ENCODE results near the gene KISS1. TPM values are rescaled to one million over a fixed set of nuclear protein-coding genes. Genes with fewer than 3 reads are reported as not detected.

KISS1 gene
- total RNA-seq, 1 donor from 2014 or later: not detected

DNA sequence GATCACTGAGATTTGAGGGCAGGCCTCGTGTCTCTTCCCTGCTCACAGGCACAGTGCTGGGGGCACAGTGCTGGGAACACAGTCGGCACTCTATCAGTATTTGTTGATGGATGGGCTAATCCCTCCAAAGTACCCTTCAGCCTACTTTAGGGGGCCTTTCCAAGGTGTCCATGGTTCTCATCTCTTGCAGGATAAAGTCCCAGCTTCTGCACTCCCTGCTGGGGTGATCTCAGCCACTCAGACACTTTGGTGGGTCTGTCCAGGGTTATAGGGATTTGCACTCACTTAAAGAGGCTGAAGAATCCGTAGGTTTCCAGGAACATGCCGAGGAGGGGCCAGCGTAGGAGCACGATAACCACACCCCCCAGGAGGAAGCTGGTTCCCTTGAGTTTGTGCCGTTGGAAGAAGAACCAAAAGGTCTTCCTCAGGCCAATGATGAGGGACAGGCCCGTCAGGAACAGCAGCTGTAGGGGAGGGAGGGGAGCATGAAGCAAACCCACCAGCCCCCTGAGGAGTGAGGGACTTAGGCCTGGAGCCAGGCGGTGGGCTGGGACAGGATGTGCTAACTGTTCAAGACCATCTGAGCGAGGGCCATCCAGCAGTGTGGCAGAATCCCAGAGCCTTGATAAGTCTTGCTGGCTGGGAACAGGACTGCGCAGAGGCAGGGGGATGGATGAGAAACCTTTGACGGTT, 5.2 kb upstream of the KISS1 start:
- DNase-seq (ENCODE audit: low spot score in 2 of 2): no peak
- H3K36me3 ChIP-seq: no peaks in the 10 kb centered on the region
- intact Hi-C loops (cut with DNase I): no loop called here
- no peaks in the 10 kb centered on the region for H3K9me3 ChIP-seq
- H3K27ac ChIP-seq: no peak overlapping the region
- TF ChIP-seq, protein P1, sequence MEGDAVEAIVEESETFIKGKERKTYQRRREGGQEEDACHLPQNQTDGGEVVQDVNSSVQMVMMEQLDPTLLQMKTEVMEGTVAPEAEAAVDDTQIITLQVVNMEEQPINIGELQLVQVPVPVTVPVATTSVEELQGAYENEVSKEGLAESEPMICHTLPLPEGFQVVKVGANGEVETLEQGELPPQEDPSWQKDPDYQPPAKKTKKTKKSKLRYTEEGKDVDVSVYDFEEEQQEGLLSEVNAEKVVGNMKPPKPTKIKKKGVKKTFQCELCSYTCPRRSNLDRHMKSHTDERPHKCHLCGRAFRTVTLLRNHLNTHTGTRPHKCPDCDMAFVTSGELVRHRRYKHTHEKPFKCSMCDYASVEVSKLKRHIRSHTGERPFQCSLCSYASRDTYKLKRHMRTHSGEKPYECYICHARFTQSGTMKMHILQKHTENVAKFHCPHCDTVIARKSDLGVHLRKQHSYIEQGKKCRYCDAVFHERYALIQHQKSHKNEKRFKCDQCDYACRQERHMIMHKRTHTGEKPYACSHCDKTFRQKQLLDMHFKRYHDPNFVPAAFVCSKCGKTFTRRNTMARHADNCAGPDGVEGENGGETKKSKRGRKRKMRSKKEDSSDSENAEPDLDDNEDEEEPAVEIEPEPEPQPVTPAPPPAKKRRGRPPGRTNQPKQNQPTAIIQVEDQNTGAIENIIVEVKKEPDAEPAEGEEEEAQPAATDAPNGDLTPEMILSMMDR (IDR thresholded peaks at IDR 0.05): no peak
- H3K4me1 ChIP-seq: no peaks in the 10 kb centered on the region
- no peaks in the 10 kb centered on the region for H3K27me3 ChIP-seq
- H3K4me3 ChIP-seq: no peak overlapping the region

DNA sequence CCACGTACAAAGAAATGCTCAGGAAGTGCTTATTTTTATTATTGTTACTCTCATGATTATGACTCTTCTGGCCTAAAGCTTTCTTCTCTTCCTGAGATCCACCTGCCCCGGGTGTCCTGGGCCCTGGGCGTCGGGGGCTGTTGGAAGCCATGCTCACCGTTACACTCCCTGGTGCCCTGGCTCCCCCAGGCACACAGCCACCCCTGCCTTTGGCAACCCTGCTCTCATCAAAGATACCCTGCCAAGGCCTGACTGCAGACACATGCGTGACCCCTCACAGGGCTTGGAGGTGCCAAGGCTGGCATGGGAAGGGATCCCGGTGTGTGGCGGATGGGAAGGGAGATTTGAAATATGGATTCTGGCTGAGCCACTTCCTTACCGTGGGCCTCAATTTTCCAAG, 3.3 kb upstream of the KISS1 start:
- intact Hi-C loops (cut with DNase I): no loop called here

DNA sequence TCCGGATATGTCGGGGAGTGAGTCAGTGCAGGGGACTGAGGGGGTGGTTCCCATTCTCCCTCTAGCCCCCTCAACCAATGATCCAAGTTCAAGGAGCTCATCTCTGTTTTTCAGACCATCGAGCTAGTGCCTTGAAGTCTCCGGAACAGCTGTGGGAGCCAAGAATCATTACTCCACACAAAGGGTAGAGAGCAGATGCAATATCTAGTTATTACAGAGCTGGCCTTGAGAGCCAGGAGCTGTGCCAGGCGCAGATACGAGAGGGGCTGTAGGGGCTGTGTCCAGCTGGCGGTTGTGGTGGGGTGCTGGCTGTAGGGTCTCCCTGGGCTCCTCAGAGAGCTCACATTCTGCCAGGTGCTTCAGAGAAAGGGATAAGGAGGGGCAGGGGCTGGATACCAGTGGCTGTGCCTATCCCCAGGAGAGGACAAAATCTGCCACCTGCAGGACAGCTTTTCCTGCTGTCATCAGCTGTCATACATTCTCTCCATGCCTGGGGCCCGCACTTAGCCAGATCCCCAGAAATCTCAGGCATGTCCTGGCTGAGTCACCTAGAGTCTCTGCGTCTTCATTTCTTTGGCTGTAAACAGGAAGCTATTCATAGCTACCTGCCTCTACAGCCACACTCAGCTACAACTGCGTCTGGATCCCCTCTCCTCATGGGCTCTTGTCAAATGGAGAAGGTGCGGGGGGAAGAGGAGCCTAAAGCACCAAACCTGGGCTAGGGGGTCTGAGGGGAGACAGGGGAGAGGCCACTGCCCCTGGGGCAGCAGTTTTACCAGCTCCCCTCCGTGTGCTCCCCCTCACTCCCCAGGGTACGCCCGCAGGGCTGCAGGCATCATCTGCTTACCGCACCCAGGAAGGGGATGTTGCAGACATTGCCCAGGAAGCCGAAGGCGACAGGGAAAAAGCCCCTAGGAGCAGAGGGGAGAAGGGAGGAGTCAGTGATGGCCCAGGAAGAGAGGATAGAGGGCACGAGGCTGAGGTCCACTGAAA, 2.4 kb upstream of the KISS1 start:
- Histone ChIP-seq H3K9me3 (no peaks in the 10 kb centered on the region), H3K27me3 (no peaks in the 10 kb centered on the region), H3K36me3 (no peaks in the 10 kb centered on the region), H3K27ac (no peak overlapping the region), H3K4me1 (no peaks in the 10 kb centered on the region), H3K4me3 (no peak overlapping the region)
- no peak for DNase-seq (ENCODE audit: low spot score in 2 of 2)
- TF ChIP-seq, protein P1 (IDR thresholded peaks at IDR 0.05): no peak
- intact Hi-C loops (cut with DNase I): no loop called here

More for the DNA sequence above, 3.3 kb upstream of the KISS1 start:
- H3K4me1 ChIP-seq: no peaks in the 10 kb centered on the region
- H3K9me3 ChIP-seq: no peaks in the 10 kb centered on the region
- H3K36me3 ChIP-seq: no peaks in the 10 kb centered on the region
- no peak overlapping the region for H3K4me3 ChIP-seq
- no peak overlapping the region for H3K27ac ChIP-seq
- no peaks in the 10 kb centered on the region for H3K27me3 ChIP-seq
- DNase-seq (ENCODE audit: low spot score in 2 of 2): no peak
- TF ChIP-seq, protein P1 (IDR thresholded peaks at IDR 0.05): no peak

DNA sequence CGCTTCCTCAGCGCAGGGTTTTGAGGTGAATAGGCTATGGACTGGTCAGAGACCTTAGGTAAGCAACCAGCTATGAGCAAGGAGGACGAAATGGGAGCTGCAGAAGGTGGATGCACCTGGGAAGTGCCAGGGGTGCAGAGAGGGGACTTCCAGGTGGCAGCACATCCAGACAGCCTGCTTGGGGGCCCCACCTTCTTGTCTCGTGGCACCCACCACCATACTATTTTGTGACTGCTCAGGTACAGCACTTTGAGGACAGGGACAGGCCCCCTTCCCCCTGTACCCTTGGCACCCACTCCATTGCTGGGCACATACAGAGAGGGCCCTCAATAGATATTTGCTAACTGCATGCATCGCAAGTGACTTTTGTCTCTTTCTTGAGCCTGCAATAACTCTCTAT, 777 bp upstream of the KISS1 start:
- no peak overlapping the region for H3K4me3 ChIP-seq
- H3K27ac ChIP-seq: no peak overlapping the region
- no peaks in the 10 kb centered on the region for H3K27me3 ChIP-seq
- intact Hi-C loops (cut with DNase I): no loop called here
- no peaks in the 10 kb centered on the region for H3K9me3 ChIP-seq
- H3K4me1 ChIP-seq: no peaks in the 10 kb centered on the region
- TF ChIP-seq, protein P1 (IDR thresholded peaks at IDR 0.05): no peak
- H3K36me3 ChIP-seq: no peaks in the 10 kb centered on the region
- no peak for DNase-seq (ENCODE audit: low spot score in 2 of 2)

DNA sequence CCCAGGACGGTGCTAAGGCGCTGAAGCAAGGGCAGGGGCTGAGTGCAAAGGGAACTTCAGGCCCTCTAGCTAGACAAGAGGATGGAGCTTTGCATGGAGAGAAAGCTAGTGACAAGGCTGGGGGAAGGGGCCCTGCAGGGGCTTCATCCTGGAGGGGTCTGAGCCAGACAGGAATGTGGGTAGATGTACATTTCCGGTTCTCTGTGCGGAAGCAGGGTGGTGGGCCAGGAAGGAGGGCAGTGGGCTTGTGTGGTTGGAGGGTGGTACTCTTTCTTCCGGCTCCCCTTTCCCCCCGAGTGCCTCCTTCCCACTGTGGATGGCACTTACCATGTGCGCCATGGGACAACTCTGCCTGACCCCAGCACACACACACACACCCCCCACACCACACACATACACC, 1.5 kb downstream of the KISS1 start:
- no peak overlapping the region for H3K27ac ChIP-seq
- no peaks in the 10 kb centered on the region for H3K9me3 ChIP-seq
- no peaks in the 10 kb centered on the region for H3K27me3 ChIP-seq
- H3K4me1 ChIP-seq: no peaks in the 10 kb centered on the region
- intact Hi-C loops (cut with DNase I): no loop called here
- no peak for DNase-seq (ENCODE audit: low spot score in 2 of 2)
- H3K36me3 ChIP-seq: no peaks in the 10 kb centered on the region
- no peak overlapping the region for H3K4me3 ChIP-seq
- TF ChIP-seq, protein P1 (IDR thresholded peaks at IDR 0.05): no peak
